B cell (primary cell): ENCODE results near the gene RAI14. TPM values are rescaled to one million over a fixed set of nuclear protein-coding genes. Genes with fewer than 3 reads are reported as not detected.

ENCODE experiments used
- ATAC-seq: fragments of 200-7000 bp; cut with Tn5 transposase; one replicate; pipeline ENCODE4 v1.10.0; 2021; ENCODE audit warnings: low read depth, mild to moderate bottlenecking, moderate number of reproducible peaks, moderate library complexity
- CTCF ChIA-PET: fragments of 350-600 bp; sonication (Branson Sonifier 250); formaldehyde crosslinking; loops from one replicate; lab custom pipeline; 2021; ENCODE audit warnings: antibody characterized with exemption, inconsistent platforms; lab: Charles Lee
- POLR2A ChIA-PET: fragments of 350-600 bp; sonication (Branson Sonifier 250); formaldehyde crosslinking; loops from one replicate; lab custom pipeline; 2021; ENCODE audit warnings: antibody characterized with exemption; lab: Charles Lee
- DNase-seq: peaks from one replicate; pipeline ENCODE4 v3.0.0; 2013
- H2AFZ ChIP-seq: 2 replicates; pipeline ENCODE4 v1.6.1; 2012; ENCODE audit warnings: mild to moderate bottlenecking, low read depth, low read length; ENCODE audit not compliant: insufficient read depth, poor library complexity, severe bottlenecking
- H3K27ac ChIP-seq, 2 donors: 1 replicate in 1 of 2; 2 replicates in 1 of 2; pipeline ENCODE4 v1.5.1; 2012 to 2013; ENCODE audit warnings: low read length in 2 of 2, mild to moderate bottlenecking in 2 of 2, moderate library complexity in 1 of 2
- H3K27me3 ChIP-seq, 4 experiments: fragments of 200-600 bp in 1 of 4; sonication (generic) in 1 of 4; replicated peaks in 1 of 4; 1 replicate in 2 of 4; 2 replicates in 2 of 4; pipeline versions ENCODE4 v1.6.1 to v1.7.0; 2013 to 2016; ENCODE audit warnings: low read length in 3 of 4, mild to moderate bottlenecking in 2 of 4, mixed read lengths in 1 of 4, moderate library complexity in 1 of 4; ENCODE audit not compliant: insufficient read depth in 4 of 4, control insufficient read depth in 3 of 4; ENCODE audit errors: control extremely low read depth in 1 of 4
- H3K36me3 ChIP-seq, 2 experiments: replicated peaks in 1 of 2; 1 replicate in 1 of 2; 2 replicates in 1 of 2; pipeline versions ENCODE4 v1.6.1 to v1.7.1; 2013; ENCODE audit warnings: low read length in 1 of 2; ENCODE audit not compliant: insufficient read depth in 2 of 2, control insufficient read depth in 1 of 2; ENCODE audit errors: control extremely low read depth in 1 of 2, extremely low read depth in 1 of 2
- H3K4me1 ChIP-seq, 2 donors: fragments of 200-600 bp in 1 of 2; sonication (generic) in 1 of 2; 1 replicate in 1 of 2; 2 replicates in 1 of 2; pipeline versions ENCODE4 v1.5.1 to v1.6.1; 2013 to 2017; ENCODE audit warnings: low read length in 2 of 2; ENCODE audit not compliant: control insufficient read depth in 2 of 2, insufficient read depth in 2 of 2
- H3K4me2 ChIP-seq: replicated peaks from 2 replicates; pipeline ENCODE3; 2012; ENCODE audit warnings: mild to moderate bottlenecking, low read depth, low read length; ENCODE audit not compliant: poor library complexity, severe bottlenecking
- H3K4me3 ChIP-seq, 5 experiments: fragments of 200-600 bp in 1 of 5; sonication (generic) in 1 of 5; 1 replicate in 3 of 5; 2 replicates in 2 of 5; pipeline versions ENCODE4 v1.5.1 to v1.7.0; 2011 to 2016; ENCODE audit warnings: low read length in 4 of 5, mild to moderate bottlenecking in 4 of 5, low read depth in 2 of 5, control low read depth in 1 of 5, moderate library complexity in 1 of 5; ENCODE audit not compliant: insufficient read depth in 1 of 5; ENCODE audit errors: control extremely low read depth in 1 of 5, extremely low read depth in 1 of 5
- H3K79me2 ChIP-seq: fragments of 200-600 bp; sonication (generic); one replicate; pipeline ENCODE4 v1.6.0; 2016; ENCODE audit warnings: low read length; ENCODE audit not compliant: control insufficient read depth, insufficient read depth
- H3K9ac ChIP-seq: fragments of 200-600 bp; sonication (generic); 2 replicates; pipeline ENCODE4 v1.6.1; 2017; ENCODE audit warnings: mild to moderate bottlenecking, low read length, moderate library complexity
- H3K9me3 ChIP-seq, 3 donors: one replicate each; pipeline versions ENCODE4 v1.6.1 to v1.7.1; 2013; ENCODE audit warnings: low read length in 2 of 3; ENCODE audit not compliant: control insufficient read depth in 2 of 3, insufficient read depth in 1 of 3; ENCODE audit errors: control extremely low read depth in 1 of 3
- H4K20me1 ChIP-seq: 2 replicates; pipeline ENCODE4 v1.6.0; 2012; ENCODE audit warnings: mild to moderate bottlenecking, low read length; ENCODE audit not compliant: insufficient read depth, control insufficient read depth, poor library complexity, severe bottlenecking
- H3K27ac Mint-ChIP-seq: one replicate; pipeline ENCODE4 v1.8.0; 2021; ENCODE audit warnings: mixed read lengths
- H3K27me3 Mint-ChIP-seq: one replicate; pipeline ENCODE4 v1.8.0; 2021; ENCODE audit warnings: mixed read lengths
- H3K4me1 Mint-ChIP-seq: one replicate; pipeline ENCODE4 v1.8.0; 2021; ENCODE audit warnings: mixed read lengths
- H3K4me3 Mint-ChIP-seq: one replicate; pipeline ENCODE4 v1.8.0; 2021; ENCODE audit warnings: mixed read lengths
- H3K9me3 Mint-ChIP-seq: one replicate; pipeline ENCODE4 v1.8.0; 2022; ENCODE audit warnings: mixed read lengths; ENCODE audit not compliant: insufficient read depth
- CTCF ChIP-seq: fragments of 200-600 bp; IDR thresholded peaks from one replicate; pipeline ENCODE4 v1.8.0; 2022; ENCODE audit warnings: antibody characterized with exemption, mild to moderate bottlenecking
- EZH2 ChIP-seq: IDR thresholded peaks from 2 replicates; pipeline ENCODE4 v1.6.1; 2012; ENCODE audit warnings: borderline replicate concordance, low read depth, mild to moderate bottlenecking, moderate library complexity, low read length; ENCODE audit not compliant: insufficient read depth, poor library complexity, severe bottlenecking
- WGBS: methylation state at CpG from one replicate; pipeline ENCODE4 v1.1.5; 2013; ENCODE audit warnings: missing lambda C conversion rate; ENCODE audit not compliant: insufficient coverage; 5-methylcytosine and 5-hydroxymethylcytosine counted together
- intact Hi-C: fragments of 100-400 bp; cut with micrococcal nuclease; formaldehyde crosslinking; loops from one replicate; pipeline ENCODE4 v1.10.0; 2022
- polyA plus RNA-seq: library from polyadenylated mRNA; depleted of rRNA; stranded (reverse); fragments of >200 nt; gene quantifications from 2 replicates; pipeline ENCODE4 v1.2.3, GENCODE V29; 2012
- total RNA-seq, 2 donors: library from RNA; stranded (reverse); fragments of 120-200 nt in 1 of 2; gene quantifications; 1 replicate in 1 of 2; 2 replicates in 1 of 2; pipeline versions ENCODE4 v1.2.3 to v1.2.4, GENCODE V29; 2013 to 2022

The RAI14 gene
- total and polyA plus RNA-seq, 2 donors (not counting 1 experiment from before 2014, with no cell fraction given) = 0.55 to 1.9 TPM

GRCh38 chr5:34728236-34728635 is 72.1 kb downstream of the RAI14 start:
- ATAC-seq (no peak), DNase-seq (no peak)
- ChIA-PET POLR2A (no interaction called here), CTCF (no interaction called here)
- Mint-ChIP-seq H3K9me3 (peaks cover 3% of the 10 kb centered on the region), H3K4me1 (no peaks in the 10 kb centered on the region), H3K4me3 (no peak overlapping the region), H3K27me3 (peaks cover 4% of the 10 kb centered on the region), H3K27ac (no peak overlapping the region)
- 93% methylated on average over 4 of the region's 4 CpGs for WGBS
- no peak overlapping the region for H3K4me2 ChIP-seq
- no peaks in the 10 kb centered on the region for H3K79me2 ChIP-seq
- TF ChIP-seq EZH2 (no peak), CTCF (no peak)
- no peaks in the 10 kb centered on the region for H3K4me1 ChIP-seq
- no peak overlapping the region for H3K4me3 ChIP-seq
- H3K27me3 ChIP-seq = no peaks in the 10 kb centered on the region
- no peaks in the 10 kb centered on the region for H3K36me3 ChIP-seq
- intact Hi-C loops = no loop called here
- no peak overlapping the region for H3K27ac ChIP-seq
- no peaks in the 10 kb centered on the region for H4K20me1 ChIP-seq
- no peak overlapping the region for H2AFZ ChIP-seq
- H3K9me3 ChIP-seq = peaks cover 0 to 7% (median 0%) of the 10 kb centered on the region in 3 donors
- H3K9ac ChIP-seq = no peak overlapping the region

- no peak overlapping the region for H3K4me3 Mint-ChIP-seq
- no peak overlapping the region for H3K27ac Mint-ChIP-seq
- DNase-seq (no peak), ATAC-seq (no peak)
- no peak overlapping the region for H3K27ac ChIP-seq
- no peaks in the 10 kb centered on the region for H3K27me3 Mint-ChIP-seq
- H3K36me3 ChIP-seq = no peaks in the 10 kb centered on the region
- H4K20me1 ChIP-seq = no peaks in the 10 kb centered on the region
- H3K27me3 ChIP-seq = no peaks in the 10 kb centered on the region
- ChIA-PET POLR2A (no interaction called here), CTCF (no interaction called here)
- TF ChIP-seq EZH2 = no peak
- no peak for TF ChIP-seq CTCF
- H3K4me2 ChIP-seq = no peak overlapping the region
- H3K9me3 ChIP-seq = peaks cover 0 to 7% (median 0%) of the 10 kb centered on the region in 3 donors
- H3K79me2 ChIP-seq = no peaks in the 10 kb centered on the region
- H3K4me3 ChIP-seq = no peak overlapping the region
- peaks cover 3% of the 10 kb centered on the region for H3K9me3 Mint-ChIP-seq
- 81% methylated on average over 5 of the region's 6 CpGs for WGBS
- H3K9ac ChIP-seq = no peak overlapping the region
- no peaks in the 10 kb centered on the region for H3K4me1 ChIP-seq
- H2AFZ ChIP-seq = no peak overlapping the region
- no peaks in the 10 kb centered on the region for H3K4me1 Mint-ChIP-seq
- intact Hi-C loops = no loop called here
Measured at GRCh38 chr5:34731435-34732232, 75.5 kb downstream of the RAI14 start.
